Activated CD8-positive, alpha-beta T cell treated with anti-CD3 and anti-CD28 coated beads for 36 hours (primary cell): ENCODE data around the gene SPAG16. TPM values are rescaled to one million over a fixed set of nuclear protein-coding genes. Genes with fewer than 3 reads are reported as not detected.

ENCODE experiments used
- ATAC-seq: fragments of 200-7000 bp; cut with Tn5 transposase; one replicate; pipeline ENCODE4 v1.10.0; 2021; ENCODE audit warnings: mild to moderate bottlenecking, moderate library complexity
- CTCF ChIA-PET: fragments of 350-600 bp; sonication (Branson Sonifier 250); formaldehyde crosslinking; loops from one replicate; lab custom pipeline; 2021; ENCODE audit warnings: antibody characterized with exemption; lab: Charles Lee
- POLR2A ChIA-PET: fragments of 350-600 bp; sonication (Branson Sonifier 250); formaldehyde crosslinking; loops from one replicate; lab custom pipeline; 2021; ENCODE audit warnings: antibody characterized with exemption; lab: Charles Lee
- DNase-seq: peaks from one replicate; pipeline ENCODE4 v3.0.0-alpha.2; 2020
- H3K27ac Mint-ChIP-seq: one replicate; pipeline ENCODE4 v1.8.0; 2021; ENCODE audit warnings: mild to moderate bottlenecking, mixed read lengths
- H3K27me3 Mint-ChIP-seq: one replicate; pipeline ENCODE4 v1.8.0; 2021; ENCODE audit warnings: mixed read lengths
- H3K36me3 Mint-ChIP-seq: one replicate; pipeline ENCODE4 v1.8.0; 2021; ENCODE audit warnings: low read depth, mixed read lengths
- H3K4me1 Mint-ChIP-seq: one replicate; pipeline ENCODE4 v1.8.0; 2021; ENCODE audit warnings: low read depth, mixed read lengths
- H3K4me3 Mint-ChIP-seq: one replicate; pipeline ENCODE4 v1.8.0; 2021; ENCODE audit warnings: mild to moderate bottlenecking, moderate library complexity, mixed read lengths
- H3K9me3 Mint-ChIP-seq: one replicate; pipeline ENCODE4 v1.8.0; 2021; ENCODE audit warnings: mixed read lengths
- intact Hi-C: fragments of 100-400 bp; cut with micrococcal nuclease; formaldehyde crosslinking; loops from one replicate; pipeline ENCODE4 v1.10.0; 2022
- total RNA-seq, 2 experiments: library from RNA; stranded (reverse); gene quantifications; one replicate each; pipeline ENCODE4 v1.2.3, GENCODE V29; 2021
- TF ChIP-seq, protein P1 (sequence below): fragments of 200-600 bp; IDR thresholded peaks from one replicate; pipeline ENCODE4 v1.8.0; 2022; ENCODE audit warnings: antibody characterized with exemption, mild to moderate bottlenecking

The SPAG16 gene
- total RNA-seq, 2 experiments from 2014 or later, result 9.4 to 11.7 TPM

DNA sequence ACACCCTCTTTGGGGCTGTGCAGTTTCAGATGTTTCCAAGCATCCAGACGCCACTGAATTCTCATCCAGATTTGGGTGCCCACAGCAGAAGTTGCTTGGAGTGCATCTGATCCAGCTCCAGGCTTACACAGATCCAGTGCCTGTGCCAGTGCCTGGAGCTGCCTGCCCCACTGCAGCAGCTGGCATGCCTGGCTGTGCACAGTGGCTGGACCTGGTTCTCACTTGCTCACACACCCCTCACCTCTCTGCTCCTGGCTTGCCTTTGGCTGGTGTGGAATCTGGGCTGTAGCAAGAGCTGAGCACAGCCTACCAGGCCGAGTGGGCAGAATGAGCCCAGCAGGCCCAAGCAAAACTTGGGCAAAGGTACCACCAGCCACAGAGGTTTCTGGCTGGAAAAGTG lies 137.9 kb downstream of the SPAG16 start:
- Mint-ChIP-seq H3K27me3 (no peaks in the 10 kb centered on the region), H3K9me3 (no peaks in the 10 kb centered on the region), H3K27ac (no peak overlapping the region), H3K4me1 (no peaks in the 10 kb centered on the region), H3K4me3 (no peak overlapping the region), H3K36me3 (no peaks in the 10 kb centered on the region)
- CTCF ChIA-PET, result no interaction called here
- POLR2A ChIA-PET, result interaction anchor here (0.6 kb wide), 1 partner anchor 40 kb away, joined by 3 read pairs; no protein-coding TSS in a partner anchor
- TF ChIP-seq, protein P1, sequence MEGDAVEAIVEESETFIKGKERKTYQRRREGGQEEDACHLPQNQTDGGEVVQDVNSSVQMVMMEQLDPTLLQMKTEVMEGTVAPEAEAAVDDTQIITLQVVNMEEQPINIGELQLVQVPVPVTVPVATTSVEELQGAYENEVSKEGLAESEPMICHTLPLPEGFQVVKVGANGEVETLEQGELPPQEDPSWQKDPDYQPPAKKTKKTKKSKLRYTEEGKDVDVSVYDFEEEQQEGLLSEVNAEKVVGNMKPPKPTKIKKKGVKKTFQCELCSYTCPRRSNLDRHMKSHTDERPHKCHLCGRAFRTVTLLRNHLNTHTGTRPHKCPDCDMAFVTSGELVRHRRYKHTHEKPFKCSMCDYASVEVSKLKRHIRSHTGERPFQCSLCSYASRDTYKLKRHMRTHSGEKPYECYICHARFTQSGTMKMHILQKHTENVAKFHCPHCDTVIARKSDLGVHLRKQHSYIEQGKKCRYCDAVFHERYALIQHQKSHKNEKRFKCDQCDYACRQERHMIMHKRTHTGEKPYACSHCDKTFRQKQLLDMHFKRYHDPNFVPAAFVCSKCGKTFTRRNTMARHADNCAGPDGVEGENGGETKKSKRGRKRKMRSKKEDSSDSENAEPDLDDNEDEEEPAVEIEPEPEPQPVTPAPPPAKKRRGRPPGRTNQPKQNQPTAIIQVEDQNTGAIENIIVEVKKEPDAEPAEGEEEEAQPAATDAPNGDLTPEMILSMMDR, result no peak
- ATAC-seq, result no peak
- intact Hi-C loops, result no loop called here
- no peak for DNase-seq

DNA sequence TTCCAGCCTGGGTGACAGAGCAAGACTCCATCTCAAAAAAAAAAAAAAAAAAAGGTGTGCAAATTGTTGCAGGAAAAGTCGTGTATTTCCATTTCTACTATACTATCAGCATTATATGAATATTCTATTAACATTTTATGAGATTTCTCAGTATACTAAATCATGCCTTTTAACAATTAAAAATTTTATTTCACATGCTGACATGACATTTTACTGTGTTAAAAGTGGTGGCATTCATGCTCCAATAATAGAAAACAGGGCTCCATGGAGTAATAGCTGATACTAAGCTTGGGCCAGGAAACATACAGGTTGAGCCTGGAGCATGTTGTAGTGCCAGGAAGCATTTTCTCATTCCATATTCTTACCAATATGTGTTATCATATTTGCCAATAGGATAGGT lies 141.4 kb downstream of the SPAG16 start:
- ChIA-PET CTCF (no interaction called here), POLR2A (no interaction called here)
- ATAC-seq (no peak), DNase-seq (no peak)
- no peak overlapping the region for H3K27ac Mint-ChIP-seq
- intact Hi-C loops, result no loop called here
- no peak overlapping the region for H3K4me3 Mint-ChIP-seq
- no peaks in the 10 kb centered on the region for H3K36me3 Mint-ChIP-seq
- no peaks in the 10 kb centered on the region for H3K27me3 Mint-ChIP-seq
- peaks cover 14% of the 10 kb centered on the region for H3K9me3 Mint-ChIP-seq
- TF ChIP-seq, protein P1, result no peak
- H3K4me1 Mint-ChIP-seq, result no peaks in the 10 kb centered on the region

DNA sequence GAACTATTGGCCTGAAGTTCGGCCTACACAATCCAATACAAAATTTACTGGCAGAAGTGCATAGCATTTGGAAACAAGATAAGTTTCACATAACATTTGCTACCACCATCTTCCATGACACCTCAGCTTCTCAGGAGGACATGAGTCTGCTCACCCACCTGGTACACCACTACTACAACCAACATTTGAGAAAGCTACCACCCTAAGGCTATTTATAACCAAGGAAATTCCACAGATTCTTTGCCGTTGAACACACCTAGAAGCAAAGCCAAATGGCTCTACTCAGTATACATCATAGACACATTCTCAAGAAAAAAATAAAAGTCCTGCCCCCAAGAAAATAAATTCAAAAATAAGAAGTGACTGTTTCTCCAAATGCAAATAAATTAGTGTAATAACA lies 145.3 kb downstream of the SPAG16 start:
- H3K4me1 Mint-ChIP-seq, result no peaks in the 10 kb centered on the region
- no peaks in the 10 kb centered on the region for H3K36me3 Mint-ChIP-seq
- no peaks in the 10 kb centered on the region for H3K27me3 Mint-ChIP-seq
- ATAC-seq (no peak), DNase-seq (no peak)
- POLR2A ChIA-PET, result no interaction called here
- TF ChIP-seq, protein P1, result no peak
- CTCF ChIA-PET, result no interaction called here
- H3K4me3 Mint-ChIP-seq, result no peak overlapping the region
- intact Hi-C loops, result no loop called here
- peaks cover 19% of the 10 kb centered on the region for H3K9me3 Mint-ChIP-seq
- no peak overlapping the region for H3K27ac Mint-ChIP-seq

DNA sequence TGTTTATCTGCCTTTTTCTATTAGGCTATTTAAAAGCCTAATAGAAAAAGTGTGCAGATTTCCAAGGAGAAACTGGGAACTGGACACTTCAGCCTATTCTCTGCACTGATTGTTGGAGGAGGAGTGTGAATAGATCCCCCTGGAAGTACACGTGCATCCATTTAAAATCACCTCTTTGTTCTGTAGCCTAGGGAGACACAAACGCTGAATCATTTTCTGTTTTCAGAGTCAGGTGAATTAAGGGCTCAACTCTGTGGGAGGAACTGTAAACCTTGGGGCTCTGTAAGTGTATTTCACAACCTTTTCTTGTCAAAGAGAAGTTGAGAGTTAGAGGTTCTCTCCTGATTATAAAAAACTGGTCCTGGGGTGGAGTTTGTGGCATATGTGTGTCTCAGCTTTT lies 159.7 kb downstream of the SPAG16 start:
- no peaks in the 10 kb centered on the region for H3K27me3 Mint-ChIP-seq
- ATAC-seq (no peak), DNase-seq (no peak)
- no peaks in the 10 kb centered on the region for H3K4me1 Mint-ChIP-seq
- peaks cover 11% of the 10 kb centered on the region for H3K9me3 Mint-ChIP-seq
- ChIA-PET CTCF (no interaction called here), POLR2A (no interaction called here)
- TF ChIP-seq, protein P1, result no peak
- H3K36me3 Mint-ChIP-seq, result no peaks in the 10 kb centered on the region
- no peak overlapping the region for H3K4me3 Mint-ChIP-seq
- no peak overlapping the region for H3K27ac Mint-ChIP-seq
- intact Hi-C loops, result no loop called here

DNA sequence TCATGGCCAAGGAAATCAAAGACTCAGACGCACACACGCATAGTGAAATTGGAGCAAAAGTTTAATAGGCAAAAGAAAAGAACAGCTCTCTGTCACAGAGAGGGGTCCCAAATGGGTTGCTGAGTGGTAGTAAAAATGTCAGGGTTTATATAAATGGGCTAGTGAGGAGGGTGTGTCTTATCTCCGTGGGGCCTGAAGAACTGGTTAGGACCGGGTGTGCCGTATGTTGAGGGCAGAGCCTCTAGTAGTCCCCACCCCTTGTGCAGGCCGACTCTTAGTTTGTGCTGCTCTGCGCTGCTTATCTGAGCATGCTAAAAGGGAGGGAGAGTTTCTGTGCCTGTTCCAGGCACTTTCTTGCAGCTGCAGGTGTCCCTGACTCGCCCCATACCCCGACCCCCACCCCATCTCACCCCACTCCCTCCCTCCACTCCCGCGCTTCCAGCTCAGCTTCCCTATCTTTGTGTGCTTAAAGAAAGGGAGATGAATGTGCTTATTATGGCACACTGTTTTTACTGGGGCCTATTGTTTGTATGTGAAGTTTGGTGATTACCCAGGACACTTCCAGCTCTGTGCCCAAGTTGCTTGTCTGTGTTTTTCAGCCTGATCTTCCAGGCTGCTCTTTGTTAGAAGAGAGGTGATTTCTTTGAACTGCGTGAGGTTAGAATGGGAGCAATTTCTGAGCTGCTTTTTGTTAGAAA lies 167.4 kb downstream of the SPAG16 start:
- DNase-seq (no peak), ATAC-seq (no peak)
- Mint-ChIP-seq H3K4me1 (no peaks in the 10 kb centered on the region), H3K27ac (no peak overlapping the region), H3K9me3 (peaks cover 12% of the 10 kb centered on the region), H3K27me3 (no peaks in the 10 kb centered on the region), H3K36me3 (no peaks in the 10 kb centered on the region), H3K4me3 (no peak overlapping the region)
- TF ChIP-seq, protein P1, result no peak
- intact Hi-C loops, result no loop called here
- CTCF ChIA-PET, result no interaction called here
- POLR2A ChIA-PET, result no interaction called here
